Heart left ventricle (tissue), 13 donors: Measurements from ENCODE around the gene SHROOM3.

Source experiments
- CTCF ChIP-seq, 12 donors: fragments of 200-600 bp; sonication (generic) in 4 of 12; IDR thresholded peaks; one replicate each; pipeline versions ENCODE4 v1.5.0 to v1.8.0; 2018 to 2022; ENCODE audit warnings: antibody characterized with exemption in 12 of 12, mild to moderate bottlenecking in 5 of 12
- POLR2A ChIP-seq, 2 donors: fragments of 450-650 bp; IDR thresholded peaks; one replicate each; pipeline ENCODE4 v1.6.1; 2017; ENCODE audit warnings: antibody characterized with exemption in 2 of 2, mild to moderate bottlenecking in 2 of 2, moderate library complexity in 2 of 2
- donor health status: ischemic (EF 13 %, LVEDD 7.1; RV severe dilation, severe dysfunction).
- donor health status: DM: no; HTN: yes; CAD: no.
- donor health status: DM: no; HTN: no; CAD: no.
- donor health status: ischemic (EF 25% LVEDD 6.9; RV normal size, moderate dysfunction).
- donor health status: ischemic (EF 25% LVEDD 5.7; RV mildly dilated, moderate dysfunction).
- donor health status: ischemic (EF 35%, LVEDD 5.7; RV mildly dilated, moderate dysfunction).
- donor health status: nonischemic (EF 11% LVEDD 7.7; RV severe dilation, severe dysfunction).
- donor health status: DM: yes; HTN: yes; CAD: no.
- donor health status: PGD.
- donor health status: ischemic (EF 29% LVEDD 5.4; RV normal size, mild dysfunction).
- donor health status: nonischemic (EF 23%, LVEDD 6.1; RV moderate dilation, normal function).

DNA sequence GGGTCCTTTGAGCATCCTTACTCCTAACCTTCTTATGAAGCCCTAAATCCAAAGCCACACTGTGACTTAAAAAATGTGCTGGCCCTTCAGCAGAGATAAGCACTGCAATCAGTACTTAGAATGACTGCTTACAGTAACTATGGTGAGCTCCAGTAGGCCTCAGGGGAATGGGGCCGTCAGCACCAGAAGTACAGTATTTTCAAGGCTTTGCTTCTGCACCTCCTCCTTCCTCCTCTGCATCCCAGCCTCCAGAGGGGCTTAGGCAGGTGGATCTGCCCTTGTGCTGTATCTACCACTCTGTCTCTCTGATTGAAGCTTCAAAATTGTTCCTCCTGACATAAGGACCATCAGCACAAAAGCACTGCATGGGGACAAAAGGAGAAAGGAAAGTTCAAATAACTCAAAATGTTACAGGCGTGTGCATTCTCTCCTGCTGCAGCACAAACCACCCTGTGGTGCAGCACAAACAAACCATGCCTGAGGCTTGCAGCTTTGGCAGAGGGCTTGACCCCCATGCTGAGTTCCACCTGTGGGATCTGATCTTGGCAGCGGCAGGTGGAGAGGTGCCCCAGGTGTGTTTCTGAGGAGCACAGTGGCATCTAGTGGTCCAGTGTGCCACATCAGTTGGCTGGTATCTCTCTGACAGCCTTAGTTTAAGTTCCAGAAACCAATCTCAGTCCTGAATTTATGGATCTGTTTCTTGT lies 298.2 kb downstream of the SHROOM3 start:
- TF ChIP-seq CTCF (IDR thresholded peaks at IDR 0.05), result no peak
- TF ChIP-seq POLR2A (IDR thresholded peaks at IDR 0.05), result no peak
